DOHH2 (cell line): ENCODE data around the gene RAD51B.

Source experiments
- H3F3A ChIP-seq: fragments of 200-600 bp; sonication (generic), shearing (Covaris generic); 2 replicates; pipeline ENCODE4 v1.6.0; 2016; ENCODE audit warnings: antibody characterized with exemption, mild to moderate bottlenecking; ENCODE audit not compliant: control insufficient read depth, insufficient read depth
- H3K27ac ChIP-seq: fragments of 200-600 bp; sonication (generic); 2 replicates; pipeline ENCODE4 v1.5.1; 2014; ENCODE audit warnings: low read depth, mild to moderate bottlenecking, low read length, moderate library complexity
- H3K27me3 ChIP-seq: fragments of 200-600 bp; sonication (generic); 2 replicates; pipeline ENCODE4 v1.6.1; 2014; ENCODE audit warnings: mild to moderate bottlenecking, low read length, mixed read lengths; ENCODE audit not compliant: control insufficient read depth
- H3K36me3 ChIP-seq: fragments of 200-600 bp; sonication (generic); 2 replicates; pipeline ENCODE4 v1.6.1; 2014; ENCODE audit warnings: mild to moderate bottlenecking, low read length, moderate library complexity, mixed read lengths; ENCODE audit not compliant: control insufficient read depth
- H3K4me1 ChIP-seq: fragments of 200-600 bp; sonication (generic); 2 replicates; pipeline ENCODE4 v1.6.1; 2014; ENCODE audit warnings: mild to moderate bottlenecking, low read length, mixed read lengths; ENCODE audit not compliant: control insufficient read depth
- H3K4me2 ChIP-seq: fragments of 200-600 bp; sonication (generic); 2 replicates; pipeline ENCODE4 v1.6.0; 2014; ENCODE audit warnings: mild to moderate bottlenecking, low read length, moderate library complexity
- H3K4me3 ChIP-seq: fragments of 200-600 bp; sonication (generic); 2 replicates; pipeline ENCODE4 v1.5.1; 2014; ENCODE audit warnings: mild to moderate bottlenecking, low read length, mixed read lengths
- H3K79me2 ChIP-seq: fragments of 200-600 bp; sonication (generic); 2 replicates; pipeline ENCODE4 v1.6.1; 2014; ENCODE audit warnings: mild to moderate bottlenecking, low read length, mixed read lengths; ENCODE audit not compliant: control insufficient read depth
- H3K9me2 ChIP-seq: fragments of 200-600 bp; sonication (generic); replicated peaks from 2 replicates; pipeline ENCODE4 v1.6.1; 2014; ENCODE audit warnings: mild to moderate bottlenecking, low read length, mixed read lengths; ENCODE audit not compliant: control insufficient read depth
- H3K9me3 ChIP-seq: fragments of 200-600 bp; sonication (generic); 2 replicates; pipeline ENCODE4 v1.6.1; 2014; ENCODE audit warnings: antibody characterized with exemption, low read length, mixed read lengths; ENCODE audit not compliant: control insufficient read depth, insufficient read depth
- H4K20me1 ChIP-seq: fragments of 200-600 bp; sonication (generic); 2 replicates; pipeline ENCODE4 v1.6.0; 2014; ENCODE audit warnings: low read depth, mild to moderate bottlenecking, antibody characterized with exemption, low read length, moderate library complexity; ENCODE audit not compliant: control insufficient read depth, insufficient read depth
- CTCF ChIP-seq: fragments of 200-600 bp; sonication (generic); IDR thresholded peaks from one replicate; pipeline ENCODE4 v1.5.1; 2014; ENCODE audit warnings: antibody characterized with exemption, mild to moderate bottlenecking, low read depth, low read length; ENCODE audit not compliant: poor library complexity, severe bottlenecking
- EZH2phosphoT487 ChIP-seq: fragments of 200-600 bp; sonication (generic); IDR thresholded peaks from 2 replicates; pipeline ENCODE4 v1.6.1; 2017; ENCODE audit warnings: borderline replicate concordance, mild to moderate bottlenecking, antibody characterized with exemption, low read length, moderate library complexity, mixed read lengths

The RAD51B gene

GRCh38 chr14:68167383-68168087 lies 348.0 kb downstream of the RAD51B start:
- Histone ChIP-seq H3K9me3 (no peaks in the 10 kb centered on the region), H3K4me3 (no peak overlapping the region), H3K4me2 (no peak overlapping the region), H3K9me2 (no peaks in the 10 kb centered on the region), H3K27ac (no peak overlapping the region), H3K27me3 (no peaks in the 10 kb centered on the region), H3K4me1 (no peaks in the 10 kb centered on the region), H3F3A (no peaks in the 10 kb centered on the region), H3K36me3 (no peaks in the 10 kb centered on the region), H4K20me1 (no peaks in the 10 kb centered on the region), H3K79me2 (no peaks in the 10 kb centered on the region)
- TF ChIP-seq EZH2phosphoT487: no peak
- TF ChIP-seq CTCF: no peak

GRCh38 chr14:68168460-68169109 lies 349.0 kb downstream of the RAD51B start:
- Histone ChIP-seq H3K27me3 (no peaks in the 10 kb centered on the region), H3K4me1 (no peaks in the 10 kb centered on the region), H4K20me1 (no peaks in the 10 kb centered on the region), H3K4me2 (no peak overlapping the region), H3K9me2 (no peaks in the 10 kb centered on the region), H3K4me3 (no peak overlapping the region), H3K79me2 (no peaks in the 10 kb centered on the region), H3F3A (no peaks in the 10 kb centered on the region), H3K9me3 (no peaks in the 10 kb centered on the region), H3K27ac (no peak overlapping the region), H3K36me3 (no peaks in the 10 kb centered on the region)
- TF ChIP-seq CTCF: no peak
- no peak for TF ChIP-seq EZH2phosphoT487

- TF ChIP-seq EZH2phosphoT487: no peak
- no peak for TF ChIP-seq CTCF
- Histone ChIP-seq H3K79me2 (no peaks in the 10 kb centered on the region), H3K4me2 (no peak overlapping the region), H3K36me3 (no peaks in the 10 kb centered on the region), H3F3A (no peaks in the 10 kb centered on the region), H3K9me3 (no peaks in the 10 kb centered on the region), H3K27ac (no peak overlapping the region), H3K27me3 (no peaks in the 10 kb centered on the region), H4K20me1 (no peaks in the 10 kb centered on the region), H3K9me2 (no peaks in the 10 kb centered on the region), H3K4me1 (no peaks in the 10 kb centered on the region), H3K4me3 (no peak overlapping the region)
These were observed 352.6 kb downstream of the RAD51B start for GRCh38 chr14:68172216-68172615.
